Heart right ventricle (tissue), 16 donors: ENCODE data around the gene AAGAB. TPM values are rescaled to one million over a fixed set of nuclear protein-coding genes. Genes with fewer than 3 reads are reported as not detected.
A peak's percentile ranks its signal among the peaks of the same experiment; 100 is the strongest.

Source experiments
- ATAC-seq, 8 donors: fragments of 200-7000 bp; cut with Tn5 transposase; one replicate each; pipeline ENCODE4 v1.9.1; 2020; ENCODE audit warnings: mild to moderate bottlenecking in 8 of 8, moderate library complexity in 8 of 8, moderate number of reproducible peaks in 1 of 8
- DNase-seq, 2 donors: peaks; one replicate each; pipeline ENCODE4 v3.0.0-alpha.2; 2020
- H3K27ac ChIP-seq, 10 donors: fragments of 200-600 bp; sonication (generic) in 2 of 10; one replicate each; pipeline versions ENCODE4 v1.5.0 to v1.8.0; 2020 to 2022; ENCODE audit warnings: mild to moderate bottlenecking in 3 of 10
- H3K27me3 ChIP-seq, 7 donors: fragments of 200-600 bp; one replicate each; pipeline ENCODE4 v1.8.0; 2021 to 2022; ENCODE audit warnings: mild to moderate bottlenecking in 2 of 7
- H3K36me3 ChIP-seq, 9 donors: fragments of 200-600 bp; sonication (generic) in 1 of 9; one replicate each; pipeline versions ENCODE4 v1.5.0 to v1.8.0; 2020 to 2022; ENCODE audit warnings: mild to moderate bottlenecking in 2 of 9
- H3K4me1 ChIP-seq, 9 donors: fragments of 200-600 bp; sonication (generic) in 1 of 9; one replicate each; pipeline versions ENCODE4 v1.5.0 to v1.8.0; 2020 to 2022; ENCODE audit warnings: mild to moderate bottlenecking in 4 of 9
- H3K4me3 ChIP-seq, 10 donors: fragments of 200-600 bp; sonication (generic) in 2 of 10; one replicate each; pipeline versions ENCODE4 v1.5.0 to v1.8.0; 2020 to 2022; ENCODE audit warnings: mild to moderate bottlenecking in 7 of 10, moderate library complexity in 2 of 10
- H3K9me3 ChIP-seq, 11 donors: fragments of 200-600 bp in 10 of 11; sonication (generic) in 2 of 11; one replicate each; pipeline versions ENCODE4 v1.5.0 to v1.8.0; 2013 to 2022; ENCODE audit warnings: mild to moderate bottlenecking in 2 of 11, control low read depth in 1 of 11, moderate library complexity in 1 of 11
- CTCF ChIP-seq, 9 donors: fragments of 200-600 bp; sonication (generic) in 2 of 9; IDR thresholded peaks; one replicate each; pipeline versions ENCODE4 v1.5.0 to v1.8.0; 2021 to 2022; ENCODE audit warnings: antibody characterized with exemption in 9 of 9, mild to moderate bottlenecking in 5 of 9, moderate library complexity in 1 of 9
- WGBS, 2 donors: extraction: QIAGEN DNeasy Blood & Tissue Kit; methylation state at CpG; one replicate each; pipeline ENCODE4 v1.1.7; 2013; ENCODE audit warnings: inconsistent platforms in 1 of 2; 5-methylcytosine and 5-hydroxymethylcytosine counted together
- intact Hi-C, 10 donors: fragments of 100-400 bp; cut with DNase I; formaldehyde crosslinking; loops; one replicate each; pipeline versions ENCODE4 v1.11.1 to v1.14.2; 2022
- polyA plus RNA-seq, 2 donors: library from polyadenylated mRNA; stranded (reverse); fragments of 200-250 nt; gene quantifications; one replicate each; pipeline ENCODE4 v1.2.3, GENCODE V29; 2013
- total RNA-seq, 10 donors: library from RNA; stranded (reverse); fragmentation: NEBNext Ultra II Directional in 3 of 10; extraction: Animal tissue kit (Norgen Biotek cat#: 25700) in 3 of 10; gene quantifications; one replicate each; pipeline versions ENCODE4 v1.2.1 to v1.2.4, GENCODE V29; 2021 to 2023
- donor health status: Arrhythmogenic right ventricular cardiomyopathy.
- donor health status: ischemic (EF 13 %, LVEDD 7.1; RV severe dilation, severe dysfunction).
- donor health status: healthy with polysubstance abuse.
- donor health status: DM: no; HTN: yes; CAD: no.
- donor health status: DM: no; HTN: no; CAD: no.
- donor health status: ischemic (EF 25% LVEDD 6.9; RV normal size, moderate dysfunction).
- donor health status: ischemic (EF 25% LVEDD 5.7; RV mildly dilated, moderate dysfunction).
- donor health status: healthy.
- donor health status: DM: yes; HTN: yes; CAD: no.
- donor health status: Ischemic cardiomyopathy.
- donor health status: ischemic (EF 35%, LVEDD 5.7; RV mildly dilated, moderate dysfunction).
- donor health status: nonischemic (EF 11% LVEDD 7.7; RV severe dilation, severe dysfunction).
- donor health status: DM: yes; HTN: yes; CAD: no.
- donor health status: PGD.
- donor health status: ischemic (EF 29% LVEDD 5.4; RV normal size, mild dysfunction).
- donor health status: nonischemic (EF 23%, LVEDD 6.1; RV moderate dilation, normal function).

The AAGAB gene
- total and polyA plus RNA-seq, 12 donors, result 4.3 to 33.4 (median 24.3) TPM

GRCh38 chr15:67199391-67199790 is 55.1 kb downstream of the AAGAB start:
- H3K4me3 ChIP-seq, result no peak overlapping the region
- intact Hi-C loops, result no loop called here
- H3K27ac ChIP-seq, result no peak overlapping the region
- WGBS, 2 donors, result 94 to 98% methylated on average over 4 of the region's 4 CpGs
- no peaks in the 10 kb centered on the region for H3K27me3 ChIP-seq
- peaks cover 12 to 70% (median 35%) of the 10 kb centered on the region in 9 donors for H3K4me1 ChIP-seq
- no peak for ATAC-seq
- H3K36me3 ChIP-seq, result peaks cover 0 to 50% (median 0%) of the 10 kb centered on the region in 9 donors
- no peak for TF ChIP-seq CTCF (IDR thresholded peaks at IDR 0.05)
- no peaks in the 10 kb centered on the region for H3K9me3 ChIP-seq
- DNase-seq, result no peak

- Histone ChIP-seq H3K36me3 (peaks cover 0 to 47% (median 0%) of the 10 kb centered on the region in 9 donors), H3K4me3 (no peak overlapping the region), H3K27me3 (no peaks in the 10 kb centered on the region), H3K27ac (no peak overlapping the region), H3K9me3 (no peaks in the 10 kb centered on the region), H3K4me1 (peaks cover 13 to 79% (median 44%) of the 10 kb centered on the region in 9 donors)
- intact Hi-C loops, result no loop called here
- no peak for TF ChIP-seq CTCF (IDR thresholded peaks at IDR 0.05)
- no peak for DNase-seq
- 97 to 98% methylated on average over 7 of the region's 7 CpGs for WGBS, 2 donors
- ATAC-seq, result no peak
Observed at GRCh38 chr15:67198157-67198754, 56.2 kb downstream of the AAGAB start.

GRCh38 chr15:67197364-67197695 is 57.1 kb downstream of the AAGAB start:
- Histone ChIP-seq H3K27ac (peak overlapping the region in 3 of 10 donors; percentile 21 to 47 (median 21)), H3K27me3 (no peaks in the 10 kb centered on the region), H3K4me1 (peaks cover 8 to 74% (median 44%) of the 10 kb centered on the region in 9 donors), H3K4me3 (no peak overlapping the region), H3K9me3 (no peaks in the 10 kb centered on the region), H3K36me3 (peaks cover 0 to 47% (median 0%) of the 10 kb centered on the region in 9 donors)
- ATAC-seq, result no peak
- TF ChIP-seq CTCF (IDR thresholded peaks at IDR 0.05), result no peak
- no peak for DNase-seq
- WGBS, 2 donors, result 96 to 97% methylated on average over 2 of the region's 2 CpGs
- intact Hi-C loops, result no loop called here

- H3K9me3 ChIP-seq, result no peaks in the 10 kb centered on the region
- no peaks in the 10 kb centered on the region for H3K27me3 ChIP-seq
- intact Hi-C loops, result no loop called here
- 73 to 77% methylated on average over 8 of the region's 8 CpGs for WGBS, 2 donors
- peaks cover 8 to 70% (median 44%) of the 10 kb centered on the region in 9 donors for H3K4me1 ChIP-seq
- no peak for TF ChIP-seq CTCF (IDR thresholded peaks at IDR 0.05)
- peaks cover 0 to 47% (median 2%) of the 10 kb centered on the region in 9 donors for H3K36me3 ChIP-seq
- H3K27ac ChIP-seq, result peak overlapping the region in 5 of 10 donors; percentile 3 to 52 (median 21)
- no peak for DNase-seq
- ATAC-seq, result peak in 4 of 8 donors; percentile 12 to 68 (median 36)
- H3K4me3 ChIP-seq, result no peak overlapping the region
Observed at GRCh38 chr15:67196672-67197363, 57.6 kb downstream of the AAGAB start.
